Breast epithelium (tissue), 3 donors: Measurements from ENCODE around the gene PIEZO1.

Experiments
- POLR2A ChIP-seq: fragments of 450-650 bp; IDR thresholded peaks from one replicate; pipeline ENCODE4 v1.6.1; 2016; ENCODE audit warnings: antibody characterized with exemption, mild to moderate bottlenecking, moderate library complexity
- POLR2AphosphoS5 ChIP-seq, 3 donors: sonication (generic); formaldehyde crosslinking; IDR thresholded peaks; one replicate each; pipeline ENCODE4 v1.6.1; 2017; ENCODE audit warnings: antibody characterized with exemption in 3 of 3
- TF ChIP-seq, protein P1 (sequence below), 3 donors: fragments of 450-650 bp; IDR thresholded peaks; one replicate each; pipeline ENCODE4 v1.5.1; 2016 to 2017; ENCODE audit warnings: antibody characterized with exemption in 3 of 3, mild to moderate bottlenecking in 3 of 3, moderate library complexity in 3 of 3

DNA sequence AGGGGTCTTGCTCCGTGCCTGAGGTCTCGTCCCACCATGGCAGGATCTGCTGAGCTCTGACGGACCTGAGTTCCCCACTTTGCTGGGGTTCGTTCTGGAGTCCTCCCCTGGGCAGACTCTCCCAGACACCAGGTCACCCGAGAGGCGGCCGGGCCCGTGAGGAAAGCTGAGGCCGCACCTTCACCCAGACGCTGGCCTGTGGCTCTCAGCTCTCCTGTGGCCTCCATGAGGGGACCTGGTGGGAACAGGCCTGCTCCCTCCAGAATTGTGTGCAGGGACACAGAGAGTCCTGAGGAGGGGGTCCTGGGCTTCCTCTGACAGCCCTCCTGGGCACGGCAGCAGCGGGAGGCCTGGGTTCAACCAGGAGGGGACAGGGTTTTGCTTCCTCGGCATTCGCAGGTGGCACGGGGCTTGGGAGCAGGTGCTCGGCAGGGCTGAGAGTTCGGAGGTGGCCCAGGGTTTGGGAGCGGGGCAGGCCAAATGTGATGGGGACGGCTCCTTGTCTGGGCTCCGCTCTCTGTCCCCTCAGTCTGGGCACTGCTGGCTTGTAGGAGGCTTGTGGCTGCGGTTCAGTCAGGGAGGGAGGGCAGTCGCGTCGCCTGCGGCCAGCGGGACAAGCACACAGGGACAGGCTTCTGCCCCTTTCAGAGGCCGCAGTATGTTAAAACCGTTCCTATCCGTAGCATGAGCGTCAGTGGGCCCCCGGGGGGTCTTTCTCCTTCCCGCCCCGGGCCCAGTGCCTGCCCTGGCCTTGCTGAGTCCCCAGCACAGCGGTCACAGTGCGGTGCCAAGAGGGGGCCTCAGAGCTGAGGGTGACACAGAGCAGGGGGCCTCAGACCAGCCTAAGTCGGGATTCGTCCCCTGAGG, 90.6 kb downstream of the PIEZO1 start:
- TF ChIP-seq, protein P1, sequence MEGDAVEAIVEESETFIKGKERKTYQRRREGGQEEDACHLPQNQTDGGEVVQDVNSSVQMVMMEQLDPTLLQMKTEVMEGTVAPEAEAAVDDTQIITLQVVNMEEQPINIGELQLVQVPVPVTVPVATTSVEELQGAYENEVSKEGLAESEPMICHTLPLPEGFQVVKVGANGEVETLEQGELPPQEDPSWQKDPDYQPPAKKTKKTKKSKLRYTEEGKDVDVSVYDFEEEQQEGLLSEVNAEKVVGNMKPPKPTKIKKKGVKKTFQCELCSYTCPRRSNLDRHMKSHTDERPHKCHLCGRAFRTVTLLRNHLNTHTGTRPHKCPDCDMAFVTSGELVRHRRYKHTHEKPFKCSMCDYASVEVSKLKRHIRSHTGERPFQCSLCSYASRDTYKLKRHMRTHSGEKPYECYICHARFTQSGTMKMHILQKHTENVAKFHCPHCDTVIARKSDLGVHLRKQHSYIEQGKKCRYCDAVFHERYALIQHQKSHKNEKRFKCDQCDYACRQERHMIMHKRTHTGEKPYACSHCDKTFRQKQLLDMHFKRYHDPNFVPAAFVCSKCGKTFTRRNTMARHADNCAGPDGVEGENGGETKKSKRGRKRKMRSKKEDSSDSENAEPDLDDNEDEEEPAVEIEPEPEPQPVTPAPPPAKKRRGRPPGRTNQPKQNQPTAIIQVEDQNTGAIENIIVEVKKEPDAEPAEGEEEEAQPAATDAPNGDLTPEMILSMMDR (IDR thresholded peaks at IDR 0.05), result no peak
- TF ChIP-seq POLR2AphosphoS5 (IDR thresholded peaks at IDR 0.05) (no peak), POLR2A (no peak)
